NCI-H1436 treated with DMSO at 0.1 percent for 48 hours (cell line): ENCODE results near the gene NXPH4.
A peak's percentile ranks its signal among the peaks of the same experiment; 100 is the strongest.

ENCODE experiments used
- DNase-seq: peaks from one replicate; lab custom pipeline; 2025; lab: John Stamatoyannopoulos, UW

The NXPH4 gene

GRCh38 chr12:57232156-57232756 is 15.7 kb downstream of the NXPH4 start:
- no peak for DNase-seq

GRCh38 chr12:57233357-57234232 is 17.0 kb downstream of the NXPH4 start:
- no peak for DNase-seq

GRCh38 chr12:57234233-57234570 is 17.6 kb downstream of the NXPH4 start:
- no peak for DNase-seq

GRCh38 chr12:57234571-57235016 is 18.0 kb downstream of the NXPH4 start:
- no peak for DNase-seq

GRCh38 chr12:57235017-57235727 is 18.6 kb downstream of the NXPH4 start:
- no peak for DNase-seq

- no peak for DNase-seq
Measured at GRCh38 chr12:57235728-57236131, 19.1 kb downstream of the NXPH4 start.

GRCh38 chr12:57236201-57236924 is 19.8 kb downstream of the NXPH4 start:
- no peak for DNase-seq

GRCh38 chr12:57236925-57237595 is 20.5 kb downstream of the NXPH4 start:
- DNase-seq = no peak

- no peak for DNase-seq
Measured at GRCh38 chr12:57237596-57237931, 21.0 kb downstream of the NXPH4 start.

- DNase-seq = no peak
Measured at GRCh38 chr12:57237932-57238853, 21.6 kb downstream of the NXPH4 start.

GRCh38 chr12:57238854-57239554 is 22.4 kb downstream of the NXPH4 start:
- no peak for DNase-seq

- no peak for DNase-seq
Measured at GRCh38 chr12:57239587-57240065, 23.0 kb downstream of the NXPH4 start.

- no peak for DNase-seq
Measured at GRCh38 chr12:57240066-57240921, 23.7 kb downstream of the NXPH4 start.

GRCh38 chr12:57240926-57241401 is 24.4 kb downstream of the NXPH4 start:
- DNase-seq = no peak

GRCh38 chr12:57241402-57242310 is 25.1 kb downstream of the NXPH4 start:
- no peak for DNase-seq

- no peak for DNase-seq
Measured at GRCh38 chr12:57242329-57242690, 25.7 kb downstream of the NXPH4 start.

GRCh38 chr12:57242691-57243454 is 26.3 kb downstream of the NXPH4 start:
- peak; percentile 71 for DNase-seq
